Breast epithelium (tissue), 4 donors: Measurements from ENCODE around the gene LRRN2. TPM values are rescaled to one million over a fixed set of nuclear protein-coding genes. Genes with fewer than 3 reads are reported as not detected.

ENCODE experiments used
- DNase-seq, 2 donors: peaks; one replicate each; pipeline ENCODE4 v3.0.0-alpha.2; 2019; ENCODE audit warnings: low spot score in 2 of 2
- H3K27ac ChIP-seq, 2 donors: fragments of 200-600 bp; sonication (generic) in 1 of 2; one replicate each; pipeline ENCODE4 v1.5.1; 2016 to 2019; ENCODE audit warnings: mild to moderate bottlenecking in 1 of 2
- H3K27me3 ChIP-seq, 2 donors: fragments of 200-600 bp; sonication (generic) in 1 of 2; one replicate each; pipeline versions ENCODE4 v1.5.1 to v1.6.0; 2017 to 2019; ENCODE audit warnings: control low read depth in 1 of 2, mild to moderate bottlenecking in 1 of 2
- H3K36me3 ChIP-seq: fragments of 200-600 bp; one replicate; pipeline ENCODE4 v1.5.1; 2019
- H3K4me1 ChIP-seq, 2 donors: fragments of 200-600 bp; sonication (generic); one replicate each; pipeline ENCODE4 v1.5.1; 2016 to 2019; ENCODE audit warnings: control low read depth in 1 of 2
- H3K4me3 ChIP-seq, 3 donors: fragments of 200-600 bp; sonication (generic); 1 replicate in 2 of 3; 2 replicates in 1 of 3; pipeline ENCODE4 v1.5.1; 2016 to 2019; ENCODE audit warnings: mild to moderate bottlenecking in 3 of 3, moderate library complexity in 2 of 3
- H3K9me3 ChIP-seq, 2 donors: fragments of 200-600 bp; sonication (generic) in 1 of 2; one replicate each; pipeline ENCODE4 v1.5.1; 2016 to 2019; ENCODE audit warnings: control low read depth in 1 of 2
- CTCF ChIP-seq, 3 donors: fragments of 450-650 bp; IDR thresholded peaks; one replicate each; pipeline ENCODE4 v1.5.1; 2016 to 2017; ENCODE audit warnings: antibody characterized with exemption in 3 of 3, mild to moderate bottlenecking in 3 of 3, moderate library complexity in 3 of 3
- POLR2A ChIP-seq: fragments of 450-650 bp; IDR thresholded peaks from one replicate; pipeline ENCODE4 v1.6.1; 2016; ENCODE audit warnings: antibody characterized with exemption, mild to moderate bottlenecking, moderate library complexity
- POLR2AphosphoS5 ChIP-seq, 3 donors: sonication (generic); formaldehyde crosslinking; IDR thresholded peaks; one replicate each; pipeline ENCODE4 v1.6.1; 2017; ENCODE audit warnings: antibody characterized with exemption in 3 of 3
- intact Hi-C: fragments of 100-400 bp; cut with DNase I; formaldehyde crosslinking; loops from one replicate; pipeline ENCODE4 v1.15.1; 2023; ENCODE audit warnings: low total_unique reads
- total RNA-seq, 3 donors: library from RNA; depleted of rRNA; stranded (reverse); fragments of >200 nt; gene quantifications; one replicate each; pipeline ENCODE4 v1.1.0, GENCODE V29; 2016

LRRN2 gene
- total RNA-seq, 3 donors from 2014 or later = 0.32 to 2.5 (median 2.0) TPM

GRCh38 chr1:204616641-204617040 is 68.9 kb downstream of the LRRN2 start:
- no peak for DNase-seq
- Histone ChIP-seq H3K36me3 (no peaks in the 10 kb centered on the region), H3K9me3 (no peaks in the 10 kb centered on the region), H3K4me1 (peaks cover 0 to 4% of the 10 kb centered on the region in 2 donors), H3K27me3 (no peaks in the 10 kb centered on the region), H3K27ac (no peak overlapping the region), H3K4me3 (no peak overlapping the region)
- TF ChIP-seq CTCF (IDR thresholded peaks at IDR 0.05) = no peak
- TF ChIP-seq POLR2A = no peak
- no peak for TF ChIP-seq POLR2AphosphoS5 (IDR thresholded peaks at IDR 0.05)
- intact Hi-C loops = no loop called here

GRCh38 chr1:204615881-204616280 is 69.7 kb downstream of the LRRN2 start:
- Histone ChIP-seq H3K27ac (no peak overlapping the region), H3K4me1 (peaks cover 0 to 4% of the 10 kb centered on the region in 2 donors), H3K4me3 (no peak overlapping the region), H3K27me3 (no peaks in the 10 kb centered on the region), H3K36me3 (no peaks in the 10 kb centered on the region), H3K9me3 (no peaks in the 10 kb centered on the region)
- no peak for DNase-seq
- intact Hi-C loops = no loop called here
- TF ChIP-seq POLR2A (no peak), CTCF (IDR thresholded peaks at IDR 0.05) (no peak), POLR2AphosphoS5 (IDR thresholded peaks at IDR 0.05) (no peak)

DNA sequence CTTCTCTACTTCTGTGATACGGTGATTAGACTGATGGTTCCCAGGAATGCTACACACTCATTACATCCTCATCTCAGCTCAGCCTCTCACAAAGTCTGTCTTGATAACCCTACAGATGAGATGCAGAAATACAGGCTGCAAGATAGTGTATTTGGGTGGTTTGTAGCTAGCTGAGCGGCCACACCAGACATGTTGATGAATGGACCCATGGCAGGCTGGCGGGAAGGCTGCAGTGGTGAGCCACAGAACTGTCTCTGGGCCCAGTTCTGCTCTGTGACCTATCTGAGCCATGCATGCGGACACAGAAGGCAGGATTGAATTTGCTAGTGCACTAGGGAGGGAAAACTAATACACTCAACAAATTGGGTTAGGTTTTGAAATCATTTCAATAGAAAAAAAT is 71.9 kb downstream of the LRRN2 start:
- no peak for DNase-seq
- intact Hi-C loops = no loop called here
- no peak for TF ChIP-seq POLR2AphosphoS5 (IDR thresholded peaks at IDR 0.05)
- TF ChIP-seq POLR2A = no peak
- no peak for TF ChIP-seq CTCF (IDR thresholded peaks at IDR 0.05)
- no peak overlapping the region for H3K27ac ChIP-seq
- H3K36me3 ChIP-seq = no peaks in the 10 kb centered on the region
- no peaks in the 10 kb centered on the region for H3K27me3 ChIP-seq
- H3K9me3 ChIP-seq = no peaks in the 10 kb centered on the region
- H3K4me1 ChIP-seq = peaks cover 0 to 4% of the 10 kb centered on the region in 2 donors
- H3K4me3 ChIP-seq = no peak overlapping the region

DNA sequence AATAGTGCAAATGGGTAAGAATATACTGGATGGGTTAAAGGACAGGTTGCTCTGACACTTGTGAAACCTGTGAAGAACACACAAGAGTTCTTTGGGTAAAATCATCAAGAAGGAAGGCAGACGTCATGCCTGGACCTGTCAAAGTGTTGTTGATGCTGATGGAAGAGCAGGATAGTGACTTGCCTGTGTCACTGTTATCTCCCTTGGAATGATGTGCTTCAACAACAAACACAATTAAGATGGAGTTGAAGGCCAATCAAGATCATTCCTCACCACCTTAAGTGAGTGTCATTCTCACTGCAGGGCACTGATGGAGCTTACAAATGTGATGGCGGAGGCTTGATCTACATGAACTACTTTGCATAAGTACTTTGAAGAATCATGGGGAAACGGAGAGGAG is 73.2 kb downstream of the LRRN2 start:
- intact Hi-C loops = no loop called here
- H3K27ac ChIP-seq = no peak overlapping the region
- no peaks in the 10 kb centered on the region for H3K36me3 ChIP-seq
- no peak overlapping the region for H3K4me3 ChIP-seq
- H3K27me3 ChIP-seq = no peaks in the 10 kb centered on the region
- DNase-seq = no peak
- TF ChIP-seq CTCF (IDR thresholded peaks at IDR 0.05) (no peak), POLR2A (no peak), POLR2AphosphoS5 (IDR thresholded peaks at IDR 0.05) (no peak)
- no peaks in the 10 kb centered on the region for H3K4me1 ChIP-seq
- no peaks in the 10 kb centered on the region for H3K9me3 ChIP-seq

DNA sequence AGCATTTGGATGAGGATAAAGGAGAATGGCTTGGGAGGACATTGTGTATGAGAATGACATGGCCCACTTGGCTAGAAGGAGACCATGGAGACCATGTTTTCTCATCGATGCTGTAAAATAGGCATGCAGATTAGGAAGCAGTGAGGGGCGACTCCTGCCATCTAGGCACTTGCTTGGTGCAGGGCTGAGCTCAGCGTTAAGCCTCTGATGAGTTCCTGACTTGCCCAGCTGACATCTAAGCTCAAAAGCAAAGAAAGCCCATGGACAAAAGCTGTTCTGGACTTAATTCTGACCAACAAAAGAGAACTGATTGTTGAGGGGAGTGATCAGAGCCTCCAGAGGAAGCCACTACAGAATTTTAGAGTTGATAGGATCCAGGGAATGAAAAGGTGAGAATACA is 74.5 kb downstream of the LRRN2 start:
- Histone ChIP-seq H3K4me1 (no peaks in the 10 kb centered on the region), H3K27ac (no peak overlapping the region), H3K4me3 (no peak overlapping the region), H3K36me3 (no peaks in the 10 kb centered on the region), H3K27me3 (no peaks in the 10 kb centered on the region), H3K9me3 (no peaks in the 10 kb centered on the region)
- intact Hi-C loops = no loop called here
- DNase-seq = no peak
- no peak for TF ChIP-seq POLR2A
- TF ChIP-seq CTCF (IDR thresholded peaks at IDR 0.05) = no peak
- TF ChIP-seq POLR2AphosphoS5 (IDR thresholded peaks at IDR 0.05) = no peak
